ENCODE measurements around the gene EVI5L.

Gene EVI5L

GRCh38 chr19:7898967-7899366 is 68.9 kb downstream of the EVI5L start:
- no peak for DNase-seq (ENCODE audit: low read depth in 2 of 2)

GRCh38 chr19:7899751-7900378 is 69.8 kb downstream of the EVI5L start:
- no peak for DNase-seq (ENCODE audit: low read depth in 2 of 2)

- no peak for DNase-seq (ENCODE audit: low read depth in 2 of 2)
Measured at GRCh38 chr19:7900401-7900870, 70.4 kb downstream of the EVI5L start.

- DNase-seq (ENCODE audit: low read depth in 2 of 2), result no peak
Measured at GRCh38 chr19:7900931-7901330, 70.9 kb downstream of the EVI5L start.

- DNase-seq (ENCODE audit: low read depth in 2 of 2), result no peak
Measured at GRCh38 chr19:7901337-7901736, 71.3 kb downstream of the EVI5L start.

GRCh38 chr19:7902796-7903243 is 72.8 kb downstream of the EVI5L start:
- no peak for DNase-seq (ENCODE audit: low read depth in 2 of 2)

GRCh38 chr19:7903244-7904073 is 73.4 kb downstream of the EVI5L start, which contains the start of gene MAP2K7:
MAP2K7 (plus strand) TSS chr19:7903877; CDS start chr19:7903945, 68 bp downstream.
- peak; percentile 100 for DNase-seq (ENCODE audit: low read depth in 2 of 2)

GRCh38 chr19:7904074-7905020 is 74.3 kb downstream of the EVI5L start:
- no peak for DNase-seq (ENCODE audit: low read depth in 2 of 2)

GRCh38 chr19:7905268-7905667 is 75.2 kb downstream of the EVI5L start:
- DNase-seq (ENCODE audit: low read depth in 2 of 2), result no peak

- DNase-seq (ENCODE audit: low read depth in 2 of 2), result no peak
Measured at GRCh38 chr19:7905859-7906258, 75.8 kb downstream of the EVI5L start.

GRCh38 chr19:7907122-7907521 is 77.1 kb downstream of the EVI5L start:
- no peak for DNase-seq (ENCODE audit: low read depth in 2 of 2)

- no peak for DNase-seq (ENCODE audit: low read depth in 2 of 2)
Measured at GRCh38 chr19:7907544-7907943, 77.5 kb downstream of the EVI5L start.

- DNase-seq (ENCODE audit: low read depth in 2 of 2), result no peak
Measured at GRCh38 chr19:7908078-7908699, 78.2 kb downstream of the EVI5L start.

- DNase-seq (ENCODE audit: low read depth in 2 of 2), result no peak
Measured at GRCh38 chr19:7908742-7909461, 78.9 kb downstream of the EVI5L start.

- no peak for DNase-seq (ENCODE audit: low read depth in 2 of 2)
Measured at GRCh38 chr19:7909471-7910067, 79.6 kb downstream of the EVI5L start.

GRCh38 chr19:7910321-7911161 is 80.5 kb downstream of the EVI5L start:
- DNase-seq (ENCODE audit: low read depth in 2 of 2), result no peak

- DNase-seq (ENCODE audit: low read depth in 2 of 2), result no peak
Measured at GRCh38 chr19:7911508-7912143, 81.6 kb downstream of the EVI5L start.

GRCh38 chr19:7912144-7912696 is 82.2 kb downstream of the EVI5L start:
- DNase-seq (ENCODE audit: low read depth in 2 of 2), result no peak
